ENCODE results near the gene PBX2. TPM values are rescaled to one million over a fixed set of nuclear protein-coding genes. Genes with fewer than 3 reads are reported as not detected.
"Not testable (repeated sequence)": the region's sequence is repeated elsewhere in the genome, so short reads cannot be mapped to it uniquely, and the experiment has no call there.

The PBX2 gene
- total and polyA plus RNA-seq, 2 of the 4 experiments (the other 2 are of a cell fraction) = 17.7 to 56.8 TPM

DNA sequence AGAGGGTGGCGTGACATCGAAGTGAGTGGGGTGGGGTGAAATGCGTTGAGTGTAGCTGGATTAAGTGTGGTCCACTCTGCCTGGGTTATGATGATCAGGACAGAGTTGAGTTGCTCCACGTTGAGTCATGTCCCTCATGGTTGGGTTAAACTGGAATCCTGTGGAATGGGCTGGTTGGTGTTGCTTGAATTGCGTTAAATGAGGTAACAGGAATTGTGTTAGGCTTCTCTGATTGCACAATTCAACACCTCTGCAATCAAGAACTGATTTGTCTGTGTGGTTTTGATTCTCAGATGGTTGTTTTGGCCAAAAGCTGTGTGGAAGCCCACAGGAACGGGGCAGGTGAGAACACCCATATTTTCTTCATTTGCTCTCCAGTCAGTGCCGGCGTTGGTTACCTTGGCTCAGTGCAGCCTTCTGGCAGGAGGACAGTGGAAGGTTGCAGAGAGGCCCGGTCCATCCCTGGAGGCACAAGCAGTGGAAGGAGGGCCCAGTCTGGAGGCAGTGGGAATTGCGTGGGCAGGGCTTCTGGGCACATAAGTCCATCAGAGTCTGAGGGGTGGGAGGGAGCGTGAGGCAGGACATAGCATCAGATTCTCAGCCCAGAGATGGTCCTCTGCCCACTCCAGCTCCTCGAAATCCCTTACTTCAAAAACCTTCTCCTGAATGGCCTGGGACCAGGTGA, 22.2 kb upstream of the PBX2 start:
- no peaks in the 10 kb centered on the region for H3K9me1 ChIP-seq (ENCODE audit: insufficient read depth, low read length)
- H4K8ac ChIP-seq (ENCODE audit: low read depth in 2 of 2, low read length in 2 of 2) = no peak overlapping the region
- no peak overlapping the region for H2AK5ac ChIP-seq (ENCODE audit: low read depth, low read length)
- no peak overlapping the region for H3K18ac ChIP-seq (ENCODE audit: low read depth, low read length)
- no peak overlapping the region for H3K9ac ChIP-seq (ENCODE audit: low read depth, low read length)
- no peak overlapping the region for H4K91ac ChIP-seq (ENCODE audit: insufficient read depth, low read depth, low read length)
- H2AFZ ChIP-seq (replicated peaks; ENCODE audit: low read length, poor library complexity) = no peak overlapping the region
- H3K56ac ChIP-seq (ENCODE audit: extremely low read depth, insufficient read depth, low read length) = no peak overlapping the region
- no peak overlapping the region for H3K14ac ChIP-seq (replicated peaks; ENCODE audit: low read depth, low read length)
- no peak overlapping the region for H2BK5ac ChIP-seq (ENCODE audit: low read depth, low read length, poor library complexity, severe bottlenecking)
- intact Hi-C loops (cut with micrococcal nuclease) = no loop called here
- no peaks in the 10 kb centered on the region for H3K4me1 ChIP-seq (ENCODE audit: control insufficient read depth, insufficient read depth, low read length)
- no peaks in the 10 kb centered on the region for H3K79me1 ChIP-seq (ENCODE audit: low read depth in 1 of 2, low read length in 2 of 2)
- no TSS peak for BruUV-seq (replicated peaks)
- dilution Hi-C loops (cut with HindIII; ENCODE audit: low sequenced_read_pairs, unreplicated experiment) = no loop called here
- no peaks in the 10 kb centered on the region for H3K36me3 ChIP-seq (ENCODE audit: control insufficient read depth, insufficient read depth, low read length)
- DNase-seq = no peak
- POLR2A ChIA-PET (ENCODE audit: unreplicated experiment) = no interaction called here
- 95% methylated on average over 4 of the region's 12 CpGs; no CpG with 5 or more reads in 1 of the 2 experiments for WGBS, 2 experiments (ENCODE audit: extremely low coverage in 2 of 2, insufficient read length in 1 of 2)
- TF ChIP-seq, protein P1, sequence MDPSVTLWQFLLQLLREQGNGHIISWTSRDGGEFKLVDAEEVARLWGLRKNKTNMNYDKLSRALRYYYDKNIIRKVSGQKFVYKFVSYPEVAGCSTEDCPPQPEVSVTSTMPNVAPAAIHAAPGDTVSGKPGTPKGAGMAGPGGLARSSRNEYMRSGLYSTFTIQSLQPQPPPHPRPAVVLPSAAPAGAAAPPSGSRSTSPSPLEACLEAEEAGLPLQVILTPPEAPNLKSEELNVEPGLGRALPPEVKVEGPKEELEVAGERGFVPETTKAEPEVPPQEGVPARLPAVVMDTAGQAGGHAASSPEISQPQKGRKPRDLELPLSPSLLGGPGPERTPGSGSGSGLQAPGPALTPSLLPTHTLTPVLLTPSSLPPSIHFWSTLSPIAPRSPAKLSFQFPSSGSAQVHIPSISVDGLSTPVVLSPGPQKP (IDR thresholded peaks at IDR 0.05; ENCODE audit: borderline replicate concordance, low read depth, low read length) = no peak
- TF ChIP-seq CEBPB (IDR thresholded peaks at IDR 0.05; ENCODE audit: low read depth, low read length) = peak; percentile 62
- no peaks in the 10 kb centered on the region for H3K9me3 ChIP-seq (ENCODE audit: control insufficient read depth, insufficient read depth, low read length)
- H2AK9ac ChIP-seq (replicated peaks; ENCODE audit: low read depth, low read length, poor library complexity) = no peak overlapping the region
- peaks cover 11% of the 10 kb centered on the region; the same call in 1 of the 2 replicates for H3K27me3 ChIP-seq (ENCODE audit: control insufficient read depth, insufficient read depth, low read length)
- H3K4me2 ChIP-seq (ENCODE audit: low read depth, low read length) = no peak overlapping the region
- H3K27ac ChIP-seq (ENCODE audit: insufficient read depth, low read length) = no peak overlapping the region
- no peaks in the 10 kb centered on the region for H4K20me1 ChIP-seq (ENCODE audit: insufficient read depth, low read length)
- no peak overlapping the region for H3K23ac ChIP-seq (ENCODE audit: low read depth, low read length)
- no peak overlapping the region for H2BK15ac ChIP-seq (ENCODE audit: low read depth, low read length)
- H2BK20ac ChIP-seq (ENCODE audit: low read depth, low read length) = no peak overlapping the region
- no peak overlapping the region for H3K4me3 ChIP-seq (ENCODE audit: insufficient read depth, low read depth, low read length)
- no peak overlapping the region for H3K4ac ChIP-seq (ENCODE audit: low read depth, low read length)
- no peak overlapping the region for H4K5ac ChIP-seq (ENCODE audit: low read depth, low read length)
- in situ Hi-C loops (cut with MboI; ENCODE audit: low sequenced_read_pairs) = no loop called here
- no peak for ATAC-seq (ENCODE audit: low read depth)
- H2BK120ac ChIP-seq (ENCODE audit: low read depth, low read length) = no peak overlapping the region
- CTCF ChIA-PET = interaction anchor here (1.1 kb wide), 1 partner anchor 157 kb away, joined by 3 read pairs; no protein-coding TSS in a partner anchor

GRCh38 chr6:32211432-32211831, 21.4 kb upstream of the PBX2 start:
- ATAC-seq (ENCODE audit: low read depth); H4K91ac ChIP-seq (ENCODE audit: insufficient read depth, low read depth, low read length); BruUV-seq (replicated peaks); H4K5ac ChIP-seq (ENCODE audit: low read depth, low read length); intact Hi-C loops (cut with micrococcal nuclease); H2BK15ac ChIP-seq (ENCODE audit: low read depth, low read length); H4K20me1 ChIP-seq (ENCODE audit: insufficient read depth, low read length); dilution Hi-C loops (cut with HindIII; ENCODE audit: low sequenced_read_pairs, unreplicated experiment); H2BK20ac ChIP-seq (ENCODE audit: low read depth, low read length); H3K4me2 ChIP-seq (ENCODE audit: low read depth, low read length); H3K27me3 ChIP-seq (ENCODE audit: control insufficient read depth, insufficient read depth, low read length); H3K36me3 ChIP-seq (ENCODE audit: control insufficient read depth, insufficient read depth, low read length); H3K9me3 ChIP-seq (ENCODE audit: control insufficient read depth, insufficient read depth, low read length); H2AK9ac ChIP-seq (replicated peaks; ENCODE audit: low read depth, low read length, poor library complexity); H3K4ac ChIP-seq (ENCODE audit: low read depth, low read length); H4K8ac ChIP-seq (ENCODE audit: low read depth in 2 of 2, low read length in 2 of 2); H3K4me1 ChIP-seq (ENCODE audit: control insufficient read depth, insufficient read depth, low read length); DNase-seq; H3K14ac ChIP-seq (replicated peaks; ENCODE audit: low read depth, low read length); H2AK5ac ChIP-seq (ENCODE audit: low read depth, low read length); H3K9ac ChIP-seq (ENCODE audit: low read depth, low read length); H3K18ac ChIP-seq (ENCODE audit: low read depth, low read length); in situ Hi-C loops (cut with MboI; ENCODE audit: low sequenced_read_pairs); H2BK5ac ChIP-seq (ENCODE audit: low read depth, low read length, poor library complexity, severe bottlenecking); H3K56ac ChIP-seq (ENCODE audit: extremely low read depth, insufficient read depth, low read length); H2AFZ ChIP-seq (replicated peaks; ENCODE audit: low read length, poor library complexity); H3K27ac ChIP-seq (ENCODE audit: insufficient read depth, low read length); H3K4me3 ChIP-seq (ENCODE audit: insufficient read depth, low read depth, low read length); H3K23ac ChIP-seq (ENCODE audit: low read depth, low read length); H3K9me1 ChIP-seq (ENCODE audit: insufficient read depth, low read length); H2BK120ac ChIP-seq (ENCODE audit: low read depth, low read length); H3K79me1 ChIP-seq (ENCODE audit: low read depth in 1 of 2, low read length in 2 of 2): not testable (repeated sequence)
- WGBS, 2 experiments (ENCODE audit: extremely low coverage in 2 of 2, insufficient read length in 1 of 2) = no CpG with 5 or more reads among the region's 4 CpGs
- CTCF ChIA-PET = interaction anchor here (1.1 kb wide), 1 partner anchor 158 kb away, joined by 3 read pairs; no protein-coding TSS in a partner anchor
- POLR2A ChIA-PET (ENCODE audit: unreplicated experiment) = interaction anchor here (0.6 kb wide), 1 partner anchor 82 kb away, joined by 3 read pairs; no protein-coding TSS in a partner anchor
